MM.1S (cell line): ENCODE results near the gene DUSP1.

Experiments used
- CTCF ChIP-seq: fragments of 300-600 bp; sonication (generic); IDR thresholded peaks from 2 replicates; pipeline ENCODE4 v1.5.1; 2016; ENCODE audit warnings: antibody characterized with exemption, low read length, mixed read lengths
- EZH2 ChIP-seq: fragments of 300-600 bp; sonication (generic); optimal IDR thresholded peaks from 2 replicates; pipeline ENCODE3; 2017; ENCODE audit warnings: low read depth, mild to moderate bottlenecking, antibody characterized with exemption, low read length, mixed read lengths
- EZH2phosphoT487 ChIP-seq: fragments of 300-600 bp; sonication (generic); IDR thresholded peaks from 2 replicates; pipeline ENCODE4 v1.6.1; 2018; ENCODE audit warnings: antibody characterized with exemption, low read length

GRCh38 chr5:172745406-172745805, 25.6 kb downstream of the DUSP1 start:
- TF ChIP-seq EZH2 (no peak), CTCF (no peak), EZH2phosphoT487 (no peak)
